HepG2 (cell line): ENCODE data around the gene TBC1D24. TPM values are rescaled to one million over a fixed set of nuclear protein-coding genes. Genes with fewer than 3 reads are reported as not detected.

Experiments used
- ARNTL ChIP-seq: sonication (generic); formaldehyde crosslinking; IDR thresholded peaks from 2 replicates; pipeline ENCODE4 v1.4.0; 2020; ENCODE audit warnings: mild to moderate bottlenecking, missing genetic modification reagents
- ATF2 ChIP-seq: sonication (generic); formaldehyde crosslinking; IDR thresholded peaks from 2 replicates; pipeline ENCODE4 v1.4.0; 2020; ENCODE audit warnings: missing genetic modification reagents
- GMEB2 ChIP-seq: IDR thresholded peaks from 2 replicates; pipeline ENCODE4 v1.6.1; 2016; ENCODE audit warnings: missing biosample characterization, missing genetic modification reagents, low read depth
- ISL2 ChIP-seq: sonication (generic); formaldehyde crosslinking; IDR thresholded peaks from 2 replicates; pipeline ENCODE4 v1.5.0; 2020; ENCODE audit warnings: missing genetic modification reagents
- KDM5B ChIP-seq: sonication (generic); formaldehyde crosslinking; IDR thresholded peaks from 2 replicates; pipeline ENCODE4 v1.4.0; 2020; ENCODE audit warnings: missing genetic modification reagents, mild to moderate bottlenecking, borderline replicate concordance
- MXD3 ChIP-seq: IDR thresholded peaks from 2 replicates; pipeline ENCODE4 v1.6.1; 2016; ENCODE audit warnings: mild to moderate bottlenecking, missing biosample characterization, missing genetic modification reagents
- NRL ChIP-seq: sonication (generic); formaldehyde crosslinking; IDR thresholded peaks from 2 replicates; pipeline ENCODE4 v1.5.0; 2020; ENCODE audit warnings: missing genetic modification reagents, mild to moderate bottlenecking, moderate library complexity, borderline replicate concordance
- PAWR ChIP-seq: sonication (generic); formaldehyde crosslinking; IDR thresholded peaks from 2 replicates; pipeline ENCODE4 v1.4.0; 2020; ENCODE audit warnings: missing genetic modification reagents, mild to moderate bottlenecking, borderline replicate concordance
- PHF8 ChIP-seq: sonication (generic); formaldehyde crosslinking; IDR thresholded peaks from 2 replicates; pipeline ENCODE4 v1.5.0; 2020; ENCODE audit warnings: missing genetic modification reagents
- POLR2A ChIP-seq, 2 experiments: IDR thresholded peaks; 2 replicates each; pipeline ENCODE4 v1.6.1; 2011; ENCODE audit warnings: low read depth in 2 of 2, low read length in 2 of 2, mild to moderate bottlenecking in 1 of 2, moderate library complexity in 1 of 2; ENCODE audit not compliant: insufficient read depth in 1 of 2
- SKIL ChIP-seq: sonication (generic); formaldehyde crosslinking; IDR thresholded peaks from 2 replicates; pipeline ENCODE4 v1.8.0; 2022; ENCODE audit warnings: missing genetic modification reagents, mild to moderate bottlenecking, moderate library complexity, borderline replicate concordance
- ZNF225 ChIP-seq: sonication (generic); formaldehyde crosslinking; IDR thresholded peaks from 2 replicates; pipeline ENCODE4 v1.4.0; 2020; ENCODE audit warnings: mild to moderate bottlenecking, missing genetic modification reagents
- ZNF367 ChIP-seq: sonication (generic); formaldehyde crosslinking; IDR thresholded peaks from 2 replicates; pipeline ENCODE4 v1.4.0; 2020; ENCODE audit warnings: missing genetic modification reagents, borderline replicate concordance
- ZNF562 ChIP-seq: sonication (generic); formaldehyde crosslinking; IDR thresholded peaks from 2 replicates; pipeline ENCODE4 v1.8.0; 2022; ENCODE audit warnings: missing genetic modification reagents, borderline replicate concordance
- ZNF563 ChIP-seq: sonication (generic); formaldehyde crosslinking; IDR thresholded peaks from 2 replicates; pipeline ENCODE4 v1.8.0; 2022; ENCODE audit warnings: mild to moderate bottlenecking, moderate library complexity, missing genetic modification reagents
- ZNF569 ChIP-seq: sonication (generic); formaldehyde crosslinking; IDR thresholded peaks from 2 replicates; pipeline ENCODE4 v1.5.0; 2020; ENCODE audit warnings: mild to moderate bottlenecking, missing genetic modification reagents, moderate library complexity, borderline replicate concordance
- ZNF614 ChIP-seq: IDR thresholded peaks from 2 replicates; pipeline ENCODE4 v1.6.1; 2018; ENCODE audit warnings: missing biosample characterization, missing genetic modification reagents, inconsistent platforms, borderline replicate concordance
- ZNF776 ChIP-seq: sonication (generic); formaldehyde crosslinking; IDR thresholded peaks from 2 replicates; pipeline ENCODE4 v1.4.0; 2020; ENCODE audit warnings: mild to moderate bottlenecking, missing genetic modification reagents
- ZSCAN20 ChIP-seq: sonication (generic); formaldehyde crosslinking; IDR thresholded peaks from 2 replicates; pipeline ENCODE4 v1.4.0; 2020; ENCODE audit warnings: missing genetic modification reagents, mild to moderate bottlenecking, borderline replicate concordance
- ZSCAN21 ChIP-seq: sonication (generic); formaldehyde crosslinking; IDR thresholded peaks from 2 replicates; pipeline ENCODE4 v1.8.0; 2022; ENCODE audit warnings: mild to moderate bottlenecking, missing genetic modification reagents, moderate library complexity, borderline replicate concordance
- polyA plus RNA-seq, 8 experiments: library from polyadenylated mRNA; depleted of rRNA in 3 of 8; stranded (reverse) in 7 of 8; unstranded in 1 of 8; fragments of >200 nt; fragmentation: Illumina TruSeq in 4 of 8; extraction: Trizol in 4 of 8; gene quantifications; 2 replicates each; pipeline versions ENCODE4 v1.2.1 to v1.2.3, GENCODE V29; 2011 to 2016; ENCODE audit warnings: low read depth in 4 of 8, missing spikeins in 1 of 8, mixed read lengths in 1 of 8; ENCODE audit not compliant: insufficient read depth in 1 of 8
- total RNA-seq, 5 experiments: library from RNA; depleted of rRNA; stranded (reverse); fragments of >200 nt; fragmentation: Illumina TruSeq; extraction: Trizol; gene quantifications; 2 replicates each; pipeline ENCODE4 v1.2.3, GENCODE V29; 2016; ENCODE audit warnings: low read depth in 1 of 5

Gene TBC1D24
- total and polyA plus RNA-seq, 2 of the 13 experiments (the other 11 are each of a cell fraction or from before 2014, with no cell fraction given): 7.7 to 13.7 TPM

- TF ChIP-seq GMEB2 (CRISPR knock-in tag): no peak
- peak; percentile 85 for TF ChIP-seq ZNF225 (CRISPR knock-in tag)
- TF ChIP-seq KDM5B (CRISPR knock-in tag): peak; percentile 23; the same call in 1 of the 2 replicates
- no peak for TF ChIP-seq PHF8
- no peak for TF ChIP-seq ZNF569 (CRISPR knock-in tag)
- TF ChIP-seq ZSCAN21 (CRISPR knock-in tag): no peak
- TF ChIP-seq ATF2 (CRISPR knock-in tag): peak; percentile 42; the same call in 1 of the 2 replicates
- no peak; a peak in 1 of 4 replicates for TF ChIP-seq POLR2A (IDR thresholded peaks at IDR 0.05; ENCODE audit: insufficient read depth in 1 of 2, low read depth in 2 of 2, low read length in 2 of 2)
- peak; percentile 80 for TF ChIP-seq ZNF776 (CRISPR knock-in tag)
- TF ChIP-seq ZNF367: 0 out of 2 replicates have a peak, but pooled peaks have one; percentile 53
- no peak; the same call in none of the 2 replicates for TF ChIP-seq MXD3
- no peak for TF ChIP-seq ZNF563
- TF ChIP-seq ZNF562 (CRISPR knock-in tag): 0 out of 2 replicates have a peak, but pooled peaks have one; percentile 56
- TF ChIP-seq PAWR (CRISPR knock-in tag): no peak
- no peak for TF ChIP-seq ARNTL
- TF ChIP-seq NRL (CRISPR knock-in tag): peak; percentile 49; the same call in 1 of the 2 replicates
- TF ChIP-seq ISL2: no peak
- no peak for TF ChIP-seq ZNF614 (CRISPR knock-in tag)
- TF ChIP-seq SKIL (CRISPR knock-in tag): no peak
- TF ChIP-seq ZSCAN20 (CRISPR knock-in tag): peak; percentile 84; the same call in 1 of the 2 replicates
These were observed 46.2 kb upstream of the TBC1D24 start (continued) for GRCh38 chr16:2428784-2429033.
